ENCODE data around the gene RFXAP.

The RFXAP gene

DNA sequence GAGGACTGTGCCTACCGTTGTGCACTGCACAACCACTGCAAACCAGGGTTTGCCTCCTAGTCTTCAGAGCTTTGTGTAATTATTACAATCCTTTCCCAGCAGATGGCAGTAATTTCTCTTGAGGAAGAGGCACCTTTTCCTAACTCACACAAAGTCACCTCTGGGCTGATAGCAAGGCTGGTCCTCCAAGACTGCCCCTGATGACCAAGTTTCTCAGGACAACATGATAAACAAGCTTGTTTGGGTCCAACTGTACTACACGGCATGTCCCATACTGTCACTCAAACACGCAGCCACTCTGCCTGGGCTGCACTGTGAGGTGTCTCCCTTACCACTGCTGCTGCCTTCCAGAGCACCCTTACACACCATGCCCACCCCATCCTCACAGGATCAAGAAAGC lies 39.3 kb downstream of the RFXAP start:
- Histone ChIP-seq H3K9me3 (ENCODE audit: severe bottlenecking) (no peaks in the 10 kb centered on the region), H3K4me1 (ENCODE audit: insufficient read depth, poor library complexity, severe bottlenecking) (no peaks in the 10 kb centered on the region), H3K36me3 (ENCODE audit: low read depth) (no peaks in the 10 kb centered on the region), H3K27ac (ENCODE audit: poor library complexity, severe bottlenecking) (no peak overlapping the region), H3K4me3 (ENCODE audit: severe bottlenecking) (no peak overlapping the region), H3K27me3 (ENCODE audit: insufficient read depth, poor library complexity, severe bottlenecking) (no peaks in the 10 kb centered on the region)
- peak; percentile 67; the same call in 2 of the 3 replicates for ATAC-seq (ENCODE audit: low read depth)
- no peak for DNase-seq (ENCODE audit: low spot score)
- TF ChIP-seq, protein P1, sequence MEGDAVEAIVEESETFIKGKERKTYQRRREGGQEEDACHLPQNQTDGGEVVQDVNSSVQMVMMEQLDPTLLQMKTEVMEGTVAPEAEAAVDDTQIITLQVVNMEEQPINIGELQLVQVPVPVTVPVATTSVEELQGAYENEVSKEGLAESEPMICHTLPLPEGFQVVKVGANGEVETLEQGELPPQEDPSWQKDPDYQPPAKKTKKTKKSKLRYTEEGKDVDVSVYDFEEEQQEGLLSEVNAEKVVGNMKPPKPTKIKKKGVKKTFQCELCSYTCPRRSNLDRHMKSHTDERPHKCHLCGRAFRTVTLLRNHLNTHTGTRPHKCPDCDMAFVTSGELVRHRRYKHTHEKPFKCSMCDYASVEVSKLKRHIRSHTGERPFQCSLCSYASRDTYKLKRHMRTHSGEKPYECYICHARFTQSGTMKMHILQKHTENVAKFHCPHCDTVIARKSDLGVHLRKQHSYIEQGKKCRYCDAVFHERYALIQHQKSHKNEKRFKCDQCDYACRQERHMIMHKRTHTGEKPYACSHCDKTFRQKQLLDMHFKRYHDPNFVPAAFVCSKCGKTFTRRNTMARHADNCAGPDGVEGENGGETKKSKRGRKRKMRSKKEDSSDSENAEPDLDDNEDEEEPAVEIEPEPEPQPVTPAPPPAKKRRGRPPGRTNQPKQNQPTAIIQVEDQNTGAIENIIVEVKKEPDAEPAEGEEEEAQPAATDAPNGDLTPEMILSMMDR (IDR thresholded peaks at IDR 0.05; ENCODE audit: poor library complexity, severe bottlenecking) = peak; percentile 57

DNA sequence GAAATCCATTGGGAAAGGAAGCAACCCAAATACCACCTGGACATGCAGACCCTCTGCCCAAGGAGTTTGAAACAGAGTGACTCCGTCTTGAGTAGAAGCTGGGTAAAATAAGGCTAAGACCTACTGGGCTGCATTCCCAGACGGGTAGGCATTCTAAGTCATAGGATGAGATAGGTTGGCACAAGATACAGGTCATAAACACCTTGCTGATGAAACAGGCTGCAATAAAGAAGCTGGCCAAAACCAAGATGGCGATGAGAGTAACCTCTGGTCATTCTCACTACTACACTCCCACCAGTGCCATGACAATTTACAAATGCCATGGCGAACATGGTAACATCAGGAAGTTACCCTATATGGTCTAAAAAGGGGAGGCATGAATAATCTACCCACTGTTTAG lies 40.2 kb downstream of the RFXAP start:
- no peak for DNase-seq (ENCODE audit: low spot score)
- H3K4me3 ChIP-seq (ENCODE audit: severe bottlenecking) = no peak overlapping the region
- TF ChIP-seq, protein P1 (IDR thresholded peaks at IDR 0.05; ENCODE audit: poor library complexity, severe bottlenecking) = no peak
- ATAC-seq (ENCODE audit: low read depth) = no peak
- H3K36me3 ChIP-seq (ENCODE audit: low read depth) = no peaks in the 10 kb centered on the region
- no peaks in the 10 kb centered on the region for H3K9me3 ChIP-seq (ENCODE audit: severe bottlenecking)
- no peaks in the 10 kb centered on the region for H3K4me1 ChIP-seq (ENCODE audit: insufficient read depth, poor library complexity, severe bottlenecking)
- no peaks in the 10 kb centered on the region for H3K27me3 ChIP-seq (ENCODE audit: insufficient read depth, poor library complexity, severe bottlenecking)
- no peak overlapping the region for H3K27ac ChIP-seq (ENCODE audit: poor library complexity, severe bottlenecking)

DNA sequence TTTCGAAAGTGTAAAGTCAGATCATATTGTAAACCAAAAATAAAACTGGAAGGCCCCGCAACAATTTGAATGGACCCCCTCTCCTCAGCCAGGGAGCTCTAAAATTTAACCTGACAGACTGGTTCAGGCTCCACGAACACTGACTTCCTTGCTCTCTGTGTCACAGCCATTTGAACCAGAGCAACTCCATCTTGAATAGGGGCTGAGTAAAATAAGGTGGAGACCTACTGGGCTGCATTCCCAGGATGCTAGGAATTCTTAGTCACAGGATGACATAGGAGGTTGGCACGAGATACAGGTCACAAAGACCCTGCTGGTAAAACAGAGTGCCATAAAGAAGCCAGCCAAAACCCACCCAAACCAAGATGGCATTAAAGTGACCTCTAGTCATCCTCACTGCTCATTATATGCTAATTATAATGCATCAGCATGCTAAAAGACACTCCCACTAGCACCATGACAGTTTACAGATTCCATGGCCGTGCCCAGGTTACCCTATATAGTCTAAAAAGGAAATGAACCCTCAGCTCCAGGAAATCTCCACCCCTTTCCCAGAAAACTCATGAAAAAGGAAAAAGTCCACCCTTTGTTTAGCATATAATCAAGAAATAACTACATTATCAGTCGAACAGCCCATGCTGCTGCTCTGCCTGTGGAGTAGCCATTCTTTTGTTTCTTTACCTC lies 43.1 kb downstream of the RFXAP start:
- TF ChIP-seq, protein P1 (IDR thresholded peaks at IDR 0.05; ENCODE audit: poor library complexity, severe bottlenecking) = no peak
- no peak for DNase-seq (ENCODE audit: low spot score)
- H3K4me3 ChIP-seq (ENCODE audit: severe bottlenecking) = no peak overlapping the region
- no peaks in the 10 kb centered on the region for H3K36me3 ChIP-seq (ENCODE audit: low read depth)
- no peaks in the 10 kb centered on the region for H3K9me3 ChIP-seq (ENCODE audit: severe bottlenecking)
- H3K27ac ChIP-seq (ENCODE audit: poor library complexity, severe bottlenecking) = no peak overlapping the region
- no peaks in the 10 kb centered on the region for H3K27me3 ChIP-seq (ENCODE audit: insufficient read depth, poor library complexity, severe bottlenecking)
- ATAC-seq (ENCODE audit: low read depth) = no peak
- no peaks in the 10 kb centered on the region for H3K4me1 ChIP-seq (ENCODE audit: insufficient read depth, poor library complexity, severe bottlenecking)

GRCh38 chr13:36862722-36863121 lies 43.7 kb downstream of the RFXAP start:
- DNase-seq (ENCODE audit: low spot score) (no peak), ATAC-seq (ENCODE audit: low read depth) (no peak)
- Histone ChIP-seq H3K9me3 (ENCODE audit: severe bottlenecking) (no peaks in the 10 kb centered on the region), H3K27me3 (ENCODE audit: insufficient read depth, poor library complexity, severe bottlenecking) (no peaks in the 10 kb centered on the region), H3K4me3 (ENCODE audit: severe bottlenecking) (no peak overlapping the region), H3K4me1 (ENCODE audit: insufficient read depth, poor library complexity, severe bottlenecking) (no peaks in the 10 kb centered on the region), H3K27ac (ENCODE audit: poor library complexity, severe bottlenecking) (no peak overlapping the region), H3K36me3 (ENCODE audit: low read depth) (no peaks in the 10 kb centered on the region)
- TF ChIP-seq, protein P1 (IDR thresholded peaks at IDR 0.05; ENCODE audit: poor library complexity, severe bottlenecking) = no peak

DNA sequence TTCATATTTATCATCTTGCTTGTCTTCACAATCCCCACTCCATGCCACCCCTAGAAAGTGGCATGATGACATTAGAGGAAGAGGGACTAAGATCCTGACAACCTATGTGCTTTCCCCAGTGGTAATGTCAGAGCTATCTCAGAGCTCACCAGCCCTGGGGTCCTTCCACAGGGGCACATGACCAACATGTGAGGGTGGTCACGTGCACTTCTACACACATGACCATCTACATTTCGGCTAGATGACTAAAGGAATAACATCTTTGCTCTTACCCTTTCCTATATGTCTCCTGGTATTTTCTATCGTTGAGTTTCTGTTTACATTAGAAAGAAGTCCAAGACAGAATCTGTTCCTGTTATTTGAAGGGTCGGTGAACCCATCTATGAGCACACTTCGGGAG lies 46.2 kb downstream of the RFXAP start:
- DNase-seq (ENCODE audit: low spot score) = no peak
- H3K36me3 ChIP-seq (ENCODE audit: low read depth) = no peaks in the 10 kb centered on the region
- ATAC-seq (ENCODE audit: low read depth) = no peak
- no peaks in the 10 kb centered on the region for H3K9me3 ChIP-seq (ENCODE audit: severe bottlenecking)
- no peak overlapping the region for H3K4me3 ChIP-seq (ENCODE audit: severe bottlenecking)
- no peak overlapping the region for H3K27ac ChIP-seq (ENCODE audit: poor library complexity, severe bottlenecking)
- peaks cover under 1% of the 10 kb centered on the region for H3K4me1 ChIP-seq (ENCODE audit: insufficient read depth, poor library complexity, severe bottlenecking)
- H3K27me3 ChIP-seq (ENCODE audit: insufficient read depth, poor library complexity, severe bottlenecking) = no peaks in the 10 kb centered on the region
- TF ChIP-seq, protein P1 (IDR thresholded peaks at IDR 0.05; ENCODE audit: poor library complexity, severe bottlenecking) = no peak

Measured in RWPE2 (cell line).